K562 (cell line): ENCODE results near the gene MYO1D. TPM values are rescaled to one million over a fixed set of nuclear protein-coding genes. Genes with fewer than 3 reads are reported as not detected.
"Not testable (repeated sequence)": the region's sequence is repeated elsewhere in the genome, so short reads cannot be mapped to it uniquely, and the experiment has no call there.

Experiments
- ATAC-seq: fragments of 200-7000 bp; cut with Tn5 transposase; 3 replicates; pipeline ENCODE4 v1.9.1; 2020; ENCODE audit warnings: moderate library complexity
- BruUV-seq: library from RNA; stranded (reverse); fragments of 400-500 nt; replicated peaks from 2 replicates; lab custom pipeline; 2021; lab: Mats Ljungman, UMichigan
- CTCF ChIA-PET: fragments of 300-600 bp; formaldehyde crosslinking; extraction: SDS; loops from one replicate; lab custom pipeline; 2021; ENCODE audit warnings: low intra/inter-chr PET ratio; lab: Yijun Ruan, JAX
- POLR2A ChIA-PET: fragments of 300-600, 350-650 bp; sonication (Branson Sonifier 250); formaldehyde crosslinking; extraction: SDS; loops from one replicate; lab custom pipeline; 2021; ENCODE audit warnings: antibody characterized with exemption, inconsistent platforms; lab: Yijun Ruan, JAX
- DNase-seq, 4 experiments: peaks; one replicate each; pipeline versions ENCODE4 v3.0.0 to v3.0.0-alpha.2; 2011 to 2018; ENCODE audit warnings: low spot score in 3 of 4, mixed read lengths in 3 of 4; ENCODE audit errors: extremely low read depth in 1 of 4
- FAIRE-seq: peaks from 2 replicates; lab custom pipeline; 2011; peaks lifted over from hg19 to GRCh38; lab: Jason Lieb, UNC
- H2AFZ ChIP-seq: 2 replicates; pipeline ENCODE4 v1.6.0; 2011; ENCODE audit warnings: low read depth, low read length, control low read depth, inconsistent platforms
- H3K27ac ChIP-seq: fragments of 200-600 bp; 3 replicates; pipeline ENCODE4 v1.8.0; 2011; ENCODE audit warnings: low read depth, mild to moderate bottlenecking, control low read depth, inconsistent platforms, low read length, moderate library complexity, mixed read lengths; ENCODE audit errors: extremely low read depth
- H3K27me3 ChIP-seq, 2 experiments: fragments of 300-600 bp in 1 of 2; 2 replicates in 1 of 2; 3 replicates in 1 of 2; pipeline versions ENCODE4 v1.6.0 to v1.8.0; 2011; ENCODE audit warnings: inconsistent platforms in 2 of 2, low read length in 2 of 2, mild to moderate bottlenecking in 1 of 2, mixed read lengths in 1 of 2, moderate library complexity in 1 of 2; ENCODE audit not compliant: control insufficient read depth in 2 of 2, insufficient read depth in 2 of 2
- H3K36me3 ChIP-seq: fragments of 300-600 bp; 3 replicates; pipeline ENCODE4 v1.8.0; 2011; ENCODE audit warnings: mild to moderate bottlenecking, low read length, inconsistent platforms; ENCODE audit not compliant: control insufficient read depth, insufficient read depth
- H3K4me1 ChIP-seq, 2 experiments: fragments of 200-600 bp in 1 of 2; replicated peaks in 1 of 2; 2 replicates in 1 of 2; 3 replicates in 1 of 2; pipeline versions ENCODE4 v1.5.1 to v1.8.0; 2011; ENCODE audit warnings: inconsistent platforms in 2 of 2, low read length in 2 of 2, mild to moderate bottlenecking in 1 of 2, mixed read lengths in 1 of 2, moderate library complexity in 1 of 2; ENCODE audit not compliant: control insufficient read depth in 2 of 2, insufficient read depth in 2 of 2
- H3K4me2 ChIP-seq: 2 replicates; pipeline ENCODE4 v1.6.1; 2011; ENCODE audit warnings: low read length, control low read depth, inconsistent platforms, mixed read lengths; ENCODE audit not compliant: insufficient read depth
- H3K4me3 ChIP-seq: fragments of 200-600 bp; sonication (generic), shearing (Covaris generic); 2 replicates; pipeline ENCODE4 v1.5.1; 2016; ENCODE audit warnings: control low read depth, inconsistent platforms
- H3K79me2 ChIP-seq: fragments of 200-600 bp; 3 replicates; pipeline ENCODE4 v1.8.0; 2011; ENCODE audit warnings: low read length, inconsistent platforms; ENCODE audit not compliant: control insufficient read depth, insufficient read depth
- H3K9ac ChIP-seq, 2 experiments: 2 replicates each; pipeline versions ENCODE4 v1.6.0 to v1.6.1; 2011; ENCODE audit warnings: low read depth in 2 of 2, low read length in 2 of 2, control low read depth in 1 of 2, inconsistent platforms in 1 of 2, mild to moderate bottlenecking in 1 of 2, mixed read lengths in 1 of 2; ENCODE audit not compliant: insufficient read depth in 1 of 2
- H3K9me1 ChIP-seq: one replicate; pipeline ENCODE4 v1.6.0; 2011; ENCODE audit warnings: inconsistent platforms, mild to moderate bottlenecking, low read length, moderate library complexity; ENCODE audit not compliant: control insufficient read depth, insufficient read depth
- H3K9me3 ChIP-seq: replicated peaks from 2 replicates; pipeline ENCODE4 v1.5.1; 2011; ENCODE audit warnings: low read depth, low read length, inconsistent platforms; ENCODE audit not compliant: control insufficient read depth, insufficient read depth
- H4K20me1 ChIP-seq: replicated peaks from 2 replicates; pipeline ENCODE4 v1.6.1; 2011; ENCODE audit warnings: low read length, inconsistent platforms, mixed read lengths; ENCODE audit not compliant: control insufficient read depth, insufficient read depth
- E2F6 ChIP-seq, 2 experiments: IDR thresholded peaks; 2 replicates each; pipeline ENCODE4 v1.6.1; 2011; ENCODE audit warnings: borderline replicate concordance in 1 of 2, control low read depth in 1 of 2, low read depth in 1 of 2, low read length in 1 of 2, mild to moderate bottlenecking in 1 of 2, mixed read lengths in 1 of 2, moderate library complexity in 1 of 2; ENCODE audit not compliant: insufficient read depth in 1 of 2, insufficient read length in 1 of 2, poor library complexity in 1 of 2, severe bottlenecking in 1 of 2; ENCODE audit errors: extremely low read depth in 1 of 2
- HCFC1 ChIP-seq: IDR thresholded peaks from 2 replicates; pipeline ENCODE4 v1.6.1; 2012; ENCODE audit warnings: low read depth, low read length, improper control_type of control experiment
- HDGF ChIP-seq: fragments of 450-650 bp; IDR thresholded peaks from 2 replicates; pipeline ENCODE4 v1.6.1; 2016
- ZNF146 ChIP-seq: IDR thresholded peaks from one replicate; pipeline ENCODE4 v1.6.1; 2018; ENCODE audit warnings: missing compliant biosample characterization; ENCODE audit not compliant: unreplicated experiment
- ZNF583 ChIP-seq: fragments of 250-450 bp; sonication (Bioruptor Pico); IDR thresholded peaks from 2 replicates; pipeline ENCODE4 v1.4.0; 2020
- WGBS: fragments of 100-300 bp; shearing (Covaris generic); methylation state at CpG from one replicate; pipeline ENCODE4 v1.1.6; 2016; ENCODE audit warnings: low coverage, mixed read lengths; ENCODE audit not compliant: insufficient coverage; ENCODE audit errors: missing lambda C conversion rate; 5-methylcytosine and 5-hydroxymethylcytosine counted together
- in situ Hi-C: fragments of 300-500 bp; cut with MboI; formaldehyde crosslinking; loops from 4 replicates; pipeline ENCODE4 v1.15.0; 2018; ENCODE audit warnings: inconsistent platforms, mixed read lengths
- intact Hi-C: fragments of 100-400 bp; cut with micrococcal nuclease; formaldehyde crosslinking; loops from 2 replicates; pipeline ENCODE4 v1.14.2; 2022
- polyA plus RNA-seq, 8 experiments: library from polyadenylated mRNA; depleted of rRNA in 4 of 8; stranded (reverse) in 5 of 8; unstranded in 3 of 8; fragments of >200 nt; fragmentation: Nextera tagmentation in 2 of 8; fragmentation: Illumina TruSeq in 1 of 8; extraction: Ambion mirVana in 2 of 8; extraction: Trizol in 1 of 8; gene quantifications; 2 replicates each; pipeline versions ENCODE4 v1.2.1 to v1.2.3, GENCODE V29; 2011 to 2014; ENCODE audit warnings: inconsistent platforms in 1 of 8, missing spikeins in 1 of 8
- total RNA-seq, 7 experiments: library from RNA; depleted of rRNA in 6 of 7; stranded (reverse); fragments of >200 nt in 6 of 7; fragmentation: Illumina TruSeq in 2 of 7; extraction: Trizol in 2 of 7; gene quantifications; 2 replicates each; pipeline versions ENCODE4 v1.2.1 to v1.2.3, GENCODE V29; 2011 to 2021; ENCODE audit warnings: low replicate concordance in 1 of 7

The MYO1D gene
- total and polyA plus RNA-seq, 9 of the 15 experiments (the other 6 are each of a cell fraction or from before 2014, with no cell fraction given), result 2.1 to 71.2 (median 45.4) TPM

GRCh38 chr17:32739722-32740121 lies 137.2 kb downstream of the MYO1D start:
- Histone ChIP-seq H3K9me3 (no peaks in the 10 kb centered on the region), H3K4me1 (peaks cover 0 to 4% of the 10 kb centered on the region in 2 experiments; a peak in 1 of 5 replicates), H3K4me2 (no peak overlapping the region), H3K9me1 (no peaks in the 10 kb centered on the region), H2AFZ (no peak overlapping the region), H3K4me3 (no peak overlapping the region), H3K27me3 (no peaks in the 10 kb centered on the region), H3K27ac (no peak overlapping the region), H3K36me3 (peaks cover 23% of the 10 kb centered on the region; the same call in 2 of the 3 replicates), H3K79me2 (no peaks in the 10 kb centered on the region)
- no TSS peak for BruUV-seq
- DNase-seq (no peak), ATAC-seq (no peak)
- intact Hi-C loops, result no loop called here
- in situ Hi-C loops, result no loop called here
- TF ChIP-seq HCFC1 (no peak), HDGF (no peak), ZNF583 (CRISPR knock-in tag) (no peak), E2F6 (IDR thresholded peaks at IDR 0.05; ENCODE audit: borderline replicate concordance in 1 of 2, extremely low read depth in 1 of 2, insufficient read depth in 1 of 2, insufficient read length in 1 of 2, low read depth in 1 of 2, low read length in 1 of 2, poor library complexity in 1 of 2, severe bottlenecking in 1 of 2) (no peak)
- TF ChIP-seq, all 486 proteins: peak for 0
- FAIRE-seq, result no peak
- no peaks in the 10 kb centered on the region for H4K20me1 ChIP-seq
- 100% methylated on average over 2 of the region's 2 CpGs for WGBS
- ChIA-PET CTCF (no interaction called here), POLR2A (no interaction called here)
- no peak overlapping the region for H3K9ac ChIP-seq

- no CpG with 5 or more reads among the region's 4 CpGs for WGBS
- in situ Hi-C loops, CTCF ChIA-PET, H4K20me1 ChIP-seq, H3K79me2 ChIP-seq, H3K27me3 ChIP-seq, H3K4me2 ChIP-seq, H3K9ac ChIP-seq, H2AFZ ChIP-seq, POLR2A ChIA-PET, FAIRE-seq, ATAC-seq, H3K27ac ChIP-seq, intact Hi-C loops, H3K4me3 ChIP-seq, H3K9me3 ChIP-seq, H3K9me1 ChIP-seq, H3K4me1 ChIP-seq, BruUV-seq, DNase-seq: not testable (repeated sequence)
- H3K36me3 ChIP-seq, result peaks cover 17% of the 10 kb centered on the region; the same call in 2 of the 3 replicates
- TF ChIP-seq ZNF146 (CRISPR knock-in tag), result peak; percentile 66
Observed at GRCh38 chr17:32739151-32739550, 137.8 kb downstream of the MYO1D start.
